Measurements from ENCODE around the gene LRP1. TPM values are rescaled to one million over a fixed set of nuclear protein-coding genes. Genes with fewer than 3 reads are reported as not detected.

The LRP1 gene
- total and polyA plus RNA-seq, 4 donors: 87.5 to 375 (median 139) TPM

DNA sequence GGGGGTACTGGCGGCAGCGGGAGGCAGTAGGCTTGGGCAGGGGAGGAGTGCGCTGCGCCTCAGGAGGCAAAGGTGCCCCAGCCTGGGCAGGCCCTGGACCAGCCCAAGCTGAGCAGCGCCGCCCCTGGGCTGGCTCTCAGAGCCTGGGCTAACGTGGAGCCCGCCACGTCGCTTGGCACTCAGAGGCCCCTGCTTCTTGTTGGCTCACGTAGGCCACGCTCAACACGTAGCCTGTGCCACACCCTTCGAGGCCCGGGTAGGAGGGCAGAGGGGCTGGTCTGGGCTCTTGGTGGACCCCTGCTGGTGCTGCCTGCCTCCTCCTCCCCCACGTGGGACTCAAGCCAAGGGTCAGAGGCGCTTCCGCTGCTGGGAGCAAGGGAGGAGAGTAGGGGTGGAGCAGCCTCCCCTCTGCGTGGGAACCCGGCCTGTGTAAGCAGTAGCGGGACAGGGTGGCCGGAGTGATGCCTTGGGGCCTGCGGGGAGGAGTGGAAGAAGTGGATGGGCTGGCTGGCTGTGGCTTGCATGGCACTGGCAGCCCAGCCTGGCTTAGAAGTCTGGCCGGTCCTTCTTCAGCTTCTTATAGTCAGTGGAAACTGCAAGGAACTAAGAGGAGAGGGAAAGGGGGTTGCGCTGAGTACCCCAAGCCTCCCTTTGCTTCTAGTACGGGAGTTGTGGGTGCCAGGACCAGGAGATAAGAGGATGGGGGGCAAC is 106.9 kb downstream of the LRP1 start:
- Histone ChIP-seq H3K36me3 (ENCODE audit: control insufficient read depth in 4 of 4, insufficient read depth in 3 of 4, low read depth in 1 of 4, low read length in 3 of 4) (peaks cover 12 to 20% (median 15%) of the 10 kb centered on the region in 4 donors), H3K27me3 (ENCODE audit: control insufficient read depth in 4 of 4, insufficient read depth in 4 of 4, low read length in 3 of 4) (no peaks in the 10 kb centered on the region), H3K9me3 (ENCODE audit: control insufficient read depth in 4 of 4, low read length in 3 of 4) (no peaks in the 10 kb centered on the region), H3K4me1 (ENCODE audit: control insufficient read depth in 4 of 4, insufficient read depth in 4 of 4, low read length in 3 of 4) (peaks cover 24 to 60% (median 47%) of the 10 kb centered on the region in 4 donors), H3K9ac (ENCODE audit: low read depth in 1 of 2, low read length in 2 of 2) (no peak overlapping the region), H3K27ac (ENCODE audit: low read depth in 1 of 2, low read length in 2 of 2) (peak overlapping the region; percentile 16 to 63), H3K4me3 (ENCODE audit: low read depth in 1 of 3, low read length in 3 of 3) (no peak overlapping the region)
- TF ChIP-seq RAD21 (IDR thresholded peaks at IDR 0.05) (peak; percentile 8 to 12), SP1 (IDR thresholded peaks at IDR 0.05) (no peak), EGR1 (IDR thresholded peaks at IDR 0.05; ENCODE audit: low read depth in 2 of 2) (peak in 1 of 2 donors; percentile 62), ATF3 (IDR thresholded peaks at IDR 0.05) (no peak), RXRA (IDR thresholded peaks at IDR 0.05) (peak; percentile 75 to 80), GABPA (IDR thresholded peaks at IDR 0.05 in 1 of 2, conservative IDR thresholded peaks at IDR 0.05 in 1 of 2) (no peak), TAF1 (conservative IDR thresholded peaks at IDR 0.05) (no peak), JUND (IDR thresholded peaks at IDR 0.05) (no peak), CTCF (IDR thresholded peaks at IDR 0.05; ENCODE audit: low read depth, low read length, missing input control) (no peak), HNF4A (conservative IDR thresholded peaks at IDR 0.05) (no peak), FOXA2 (IDR thresholded peaks at IDR 0.05) (peak; percentile 25), REST (IDR thresholded peaks at IDR 0.05) (no peak), FOXA1 (IDR thresholded peaks at IDR 0.05) (peak; percentile 20), YY1 (IDR thresholded peaks at IDR 0.05) (peak; percentile 50), NR2F2 (IDR thresholded peaks at IDR 0.05) (peak; percentile 93), HNF4G (IDR thresholded peaks at IDR 0.05) (no peak)
- TF ChIP-seq, protein P1, sequence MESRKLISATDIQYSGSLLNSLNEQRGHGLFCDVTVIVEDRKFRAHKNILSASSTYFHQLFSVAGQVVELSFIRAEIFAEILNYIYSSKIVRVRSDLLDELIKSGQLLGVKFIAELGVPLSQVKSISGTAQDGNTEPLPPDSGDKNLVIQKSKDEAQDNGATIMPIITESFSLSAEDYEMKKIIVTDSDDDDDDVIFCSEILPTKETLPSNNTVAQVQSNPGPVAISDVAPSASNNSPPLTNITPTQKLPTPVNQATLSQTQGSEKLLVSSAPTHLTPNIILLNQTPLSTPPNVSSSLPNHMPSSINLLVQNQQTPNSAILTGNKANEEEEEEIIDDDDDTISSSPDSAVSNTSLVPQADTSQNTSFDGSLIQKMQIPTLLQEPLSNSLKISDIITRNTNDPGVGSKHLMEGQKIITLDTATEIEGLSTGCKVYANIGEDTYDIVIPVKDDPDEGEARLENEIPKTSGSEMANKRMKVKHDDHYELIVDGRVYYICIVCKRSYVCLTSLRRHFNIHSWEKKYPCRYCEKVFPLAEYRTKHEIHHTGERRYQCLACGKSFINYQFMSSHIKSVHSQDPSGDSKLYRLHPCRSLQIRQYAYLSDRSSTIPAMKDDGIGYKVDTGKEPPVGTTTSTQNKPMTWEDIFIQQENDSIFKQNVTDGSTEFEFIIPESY (IDR thresholded peaks at IDR 0.05): no peak
- TF ChIP-seq, protein P2, sequence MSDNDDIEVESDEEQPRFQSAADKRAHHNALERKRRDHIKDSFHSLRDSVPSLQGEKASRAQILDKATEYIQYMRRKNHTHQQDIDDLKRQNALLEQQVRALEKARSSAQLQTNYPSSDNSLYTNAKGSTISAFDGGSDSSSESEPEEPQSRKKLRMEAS (IDR thresholded peaks at IDR 0.05): peak; percentile 73
- peak; percentile 60 for DNase-seq (ENCODE audit: low spot score)
- WGBS: 37% methylated on average over 26 of the region's 26 CpGs
